PC-3 (cell line): ENCODE data around the gene ITPKC. TPM values are rescaled to one million over a fixed set of nuclear protein-coding genes. Genes with fewer than 3 reads are reported as not detected.

Experiments used
- ATAC-seq: fragments of 200-7000 bp; cut with Tn5 transposase; 2 replicates; pipeline ENCODE4 v1.9.1; 2020; ENCODE audit warnings: mild to moderate bottlenecking, moderate library complexity
- BruUV-seq: library from RNA; stranded (reverse); fragments of 400-500 nt; replicated peaks from 2 replicates; lab custom pipeline; 2021; lab: Mats Ljungman, UMichigan
- CTCF ChIA-PET: fragments of 300-600 bp; sonication (Branson Sonifier 250); formaldehyde crosslinking; loops from one replicate; lab custom pipeline; 2022; ENCODE audit warnings: antibody characterized with exemption; lab: Charles Lee
- POLR2A ChIA-PET: fragments of 300-600 bp; sonication (Branson Sonifier 250); formaldehyde crosslinking; loops from one replicate; lab custom pipeline; 2022; ENCODE audit warnings: antibody characterized with exemption; ENCODE audit not compliant: unreplicated experiment; lab: Charles Lee
- DNase-seq: peaks from one replicate; pipeline ENCODE4 v3.0.0-alpha.2; 2015
- H2AFZ ChIP-seq: fragments of 300-600 bp; sonication (generic); 2 replicates; pipeline ENCODE4 v1.6.0; 2016; ENCODE audit warnings: antibody characterized with exemption, low read length
- H3F3A ChIP-seq: fragments of 300-600 bp; sonication (generic); one replicate; pipeline ENCODE4 v1.6.0; 2017; ENCODE audit warnings: antibody characterized with exemption, low read length, control low read depth, mild to moderate bottlenecking; ENCODE audit not compliant: unreplicated experiment
- H3K27ac ChIP-seq: fragments of 300-600 bp; sonication (generic); 2 replicates; pipeline ENCODE4 v1.5.1; 2016; ENCODE audit warnings: mild to moderate bottlenecking, low read length
- H3K27me3 ChIP-seq: fragments of 300-600 bp; sonication (generic); 2 replicates; pipeline ENCODE4 v1.6.1; 2016; ENCODE audit warnings: low read length, mixed read lengths
- H3K36me3 ChIP-seq: fragments of 300-600 bp; sonication (generic); 2 replicates; pipeline ENCODE4 v1.6.1; 2016; ENCODE audit warnings: low read depth, mixed run types, low read length, mixed read lengths
- H3K4me1 ChIP-seq: fragments of 300-600 bp; sonication (generic); 2 replicates; pipeline ENCODE4 v1.5.1; 2016; ENCODE audit warnings: low read length; ENCODE audit not compliant: insufficient read depth
- H3K4me2 ChIP-seq: fragments of 300-600 bp; sonication (generic); 2 replicates; pipeline ENCODE4 v1.6.0; 2016; ENCODE audit warnings: low read length
- H3K4me3 ChIP-seq: fragments of 300-600 bp; sonication (generic); 2 replicates; pipeline ENCODE4 v1.5.1; 2016; ENCODE audit warnings: mild to moderate bottlenecking, low read length, mixed read lengths
- H3K79me2 ChIP-seq: fragments of 300-600 bp; sonication (generic); 2 replicates; pipeline ENCODE4 v1.6.1; 2017; ENCODE audit warnings: low read length, mixed read lengths
- H3K9ac ChIP-seq: fragments of 300-600 bp; sonication (generic); 2 replicates; pipeline ENCODE4 v1.6.0; 2016; ENCODE audit warnings: mild to moderate bottlenecking, low read length
- H3K9me2 ChIP-seq: fragments of 300-600 bp; sonication (generic); replicated peaks from 2 replicates; pipeline ENCODE4 v1.6.1; 2016; ENCODE audit warnings: mixed run types, low read length, mixed read lengths
- H3K9me3 ChIP-seq: fragments of 300-600 bp; sonication (generic); 2 replicates; pipeline ENCODE4 v1.6.1; 2016; ENCODE audit warnings: low read length, mixed read lengths
- H4K20me1 ChIP-seq: fragments of 300-600 bp; sonication (generic); 2 replicates; pipeline ENCODE4 v1.6.1; 2016; ENCODE audit warnings: low read length, mixed read lengths
- CTCF ChIP-seq: fragments of 300-600 bp; sonication (generic); conservative IDR thresholded peaks from 2 replicates; pipeline ENCODE4 v1.5.1; 2017; ENCODE audit warnings: antibody characterized with exemption, low read depth, mild to moderate bottlenecking, low read length
- EZH2 ChIP-seq: fragments of 300-600 bp; sonication (generic); IDR thresholded peaks from one replicate; pipeline ENCODE4 v1.6.1; 2017; ENCODE audit warnings: antibody characterized with exemption, mild to moderate bottlenecking, low read length; ENCODE audit not compliant: unreplicated experiment
- EZH2phosphoT487 ChIP-seq: fragments of 300-600 bp; sonication (generic); IDR thresholded peaks from 2 replicates; pipeline ENCODE4 v1.6.1; 2018; ENCODE audit warnings: mild to moderate bottlenecking, antibody characterized with exemption, low read length, borderline replicate concordance
- intact Hi-C: fragments of 100-400 bp; cut with micrococcal nuclease; formaldehyde crosslinking; loops from 2 replicates; pipeline ENCODE4 v1.9.0; 2023
- total RNA-seq: library from RNA; depleted of rRNA; stranded (reverse); fragments of >200 nt; gene quantifications from 2 replicates; pipeline ENCODE4 v1.2.3, GENCODE V29; 2014

ITPKC gene
- total RNA-seq, 1 experiment from 2014 or later: 28.4 TPM

GRCh38 chr19:40777645-40777936 is 60.7 kb downstream of the ITPKC start:
- Histone ChIP-seq H3K4me1 (peaks cover 13% of the 10 kb centered on the region; the same call in 1 of the 2 replicates), H3K27me3 (no peaks in the 10 kb centered on the region), H3K36me3 (no peaks in the 10 kb centered on the region), H4K20me1 (no peaks in the 10 kb centered on the region), H3K27ac (peak overlapping the region; percentile 72), H3K9me3 (no peaks in the 10 kb centered on the region), H2AFZ (peak overlapping the region; percentile 95), H3F3A (no peaks in the 10 kb centered on the region), H3K9ac (peak overlapping the region; percentile 58), H3K9me2 (no peaks in the 10 kb centered on the region), H3K79me2 (no peaks in the 10 kb centered on the region), H3K4me2 (peak overlapping the region; percentile 98), H3K4me3 (peak overlapping the region; percentile 74)
- TF ChIP-seq EZH2 (no peak), CTCF (no peak), EZH2phosphoT487 (no peak)
- intact Hi-C loops: no loop called here
- ATAC-seq (no peak), DNase-seq (no peak)
- BruUV-seq: TSS peak; percentile 98
- CTCF ChIA-PET: interaction anchor here (0.7 to 0.8 kb wide), 2 partner anchors 21 to 131 kb away, joined by 3 read pairs; partner anchors contain the start of gene EGLN2
- POLR2A ChIA-PET: interaction anchor here (0.5 to 1.0 kb wide), 3 partner anchors 11 to 1072 kb away, joined by 3 to 7 read pairs (median 3); partner anchors contain the start of genes ACTMAP and SNRPA

- no peaks in the 10 kb centered on the region for H3K36me3 ChIP-seq
- BruUV-seq: no TSS peak
- H3K4me2 ChIP-seq: peak within 1 kb of the TSS; percentile 98
- H3K4me3 ChIP-seq: peak within 1 kb of the TSS; percentile 74
- peak; percentile 88 for ATAC-seq
- H3K9me3 ChIP-seq: no peaks in the 10 kb centered on the region
- TF ChIP-seq EZH2: no peak
- TF ChIP-seq CTCF: no peak
- no peak for TF ChIP-seq EZH2phosphoT487
- H3K27me3 ChIP-seq: no peaks in the 10 kb centered on the region
- H3K79me2 ChIP-seq: no peaks in the 10 kb centered on the region
- ChIA-PET CTCF (no interaction called here), POLR2A (interaction anchor here (0.5 to 1.0 kb wide), 3 partner anchors 21 to 1072 kb away, joined by 3 to 7 read pairs (median 4); partner anchors contain the start of genes ACTMAP, EGLN2 and SNRPA)
- peak; percentile 98 for DNase-seq
- H3K9me2 ChIP-seq: no peaks in the 10 kb centered on the region
- peak within 1 kb of the TSS; percentile 58 for H3K9ac ChIP-seq
- H4K20me1 ChIP-seq: no peaks in the 10 kb centered on the region
- H2AFZ ChIP-seq: peak within 1 kb of the TSS; percentile 95
- H3K4me1 ChIP-seq: peaks cover 13% of the 10 kb centered on the region; the same call in 1 of the 2 replicates
- peak within 1 kb of the TSS; percentile 72 for H3K27ac ChIP-seq
- no peaks in the 10 kb centered on the region for H3F3A ChIP-seq
- intact Hi-C loops: loop anchor here (1.0 kb wide), 1 partner anchor 28 kb away; the partner anchor contains the start of gene ACTMAP
Observed at GRCh38 chr19:40777937-40778705, 61.2 kb downstream of the ITPKC start, which contains the start of gene RAB4B. RAB4B (plus strand) TSS chr19:40778247; CDS start chr19:40778376, 129 bp downstream.
